HCT116 (cell line): ENCODE results near the gene PTPRC. TPM values are rescaled to one million over a fixed set of nuclear protein-coding genes. Genes with fewer than 3 reads are reported as not detected.

Experiments used
- ATAC-seq: fragments of 200-7000 bp; cut with Tn5 transposase; 2 replicates; pipeline ENCODE4 v1.9.1; 2020; ENCODE audit warnings: mild to moderate bottlenecking, moderate library complexity
- BruUV-seq: library from RNA; stranded (reverse); fragments of 400-500 nt; replicated peaks from 2 replicates; lab custom pipeline; 2021; lab: Mats Ljungman, UMichigan
- CTCF ChIA-PET: fragments of 300-600 bp; sonication (Branson Sonifier 250); formaldehyde crosslinking; loops from one replicate; lab custom pipeline; 2021; ENCODE audit warnings: antibody characterized with exemption; lab: Charles Lee
- POLR2A ChIA-PET: fragments of 300-600, 350-600 bp; sonication (Branson Sonifier 250); formaldehyde crosslinking; loops from one replicate; lab custom pipeline; 2021; ENCODE audit warnings: antibody characterized with exemption; lab: Charles Lee
- RAD21 ChIA-PET, 2 experiments: fragments of 300-600 bp; sonication (Branson Sonifier 250); formaldehyde crosslinking; loops; one replicate each; lab custom pipeline; 2023; ENCODE audit warnings: low total read pairs in 2 of 2; ENCODE audit not compliant: uncharacterized antibody in 2 of 2, unreplicated experiment in 2 of 2, low non-redundant PET in 1 of 2; lab: Charles Lee
- DNase-seq: peaks from one replicate; pipeline ENCODE4 v3.0.0-alpha.2; 2010; ENCODE audit warnings: low read depth, low spot score
- H2AFZ ChIP-seq: fragments of 200-600 bp; shearing (Covaris generic), sonication (generic); 2 replicates; pipeline ENCODE4 v1.6.1; 2017; ENCODE audit warnings: low read depth, mixed run types, mixed read lengths, antibody characterized with exemption, low read length; ENCODE audit not compliant: poor library complexity, severe bottlenecking
- H3K27ac ChIP-seq: 2 replicates; pipeline ENCODE4 v1.5.1; 2012; ENCODE audit warnings: low read depth, low read length
- H3K27me3 ChIP-seq: fragments of 200-600 bp; sonication (generic); 2 replicates; pipeline ENCODE4 v1.6.1; 2016; ENCODE audit warnings: mixed run types, low read length, mixed read lengths; ENCODE audit not compliant: insufficient read depth
- H3K36me3 ChIP-seq, 2 experiments: fragments of 200-500 bp in 1 of 2; fragments of 200-600 bp in 1 of 2; sonication (Bioruptor generic) in 1 of 2; sonication (generic) in 1 of 2; 2 replicates each; pipeline versions ENCODE4 v1.5.1 to v1.6.1; 2014 to 2016; ENCODE audit warnings: low read length in 2 of 2, inconsistent platforms in 1 of 2, mixed read lengths in 1 of 2, mixed run types in 1 of 2; ENCODE audit not compliant: insufficient read depth in 2 of 2, control insufficient read depth in 1 of 2
- H3K4me1 ChIP-seq, 2 experiments: fragments of 200-600 bp in 1 of 2; sonication (generic) in 1 of 2; 2 replicates each; pipeline versions ENCODE4 v1.5.1 to v1.6.1; 2012 to 2017; ENCODE audit warnings: low read length in 2 of 2, inconsistent platforms in 1 of 2, mild to moderate bottlenecking in 1 of 2, mixed read lengths in 1 of 2, mixed run types in 1 of 2, moderate library complexity in 1 of 2; ENCODE audit not compliant: insufficient read depth in 2 of 2, control insufficient read depth in 1 of 2
- H3K4me2 ChIP-seq: fragments of 200-600 bp; sonication (generic); 2 replicates; pipeline ENCODE4 v1.6.1; 2017; ENCODE audit warnings: mixed run types, low read length, mixed read lengths
- H3K4me3 ChIP-seq, 2 experiments: fragments of 200-600 bp in 1 of 2; sonication (generic) in 1 of 2; replicated peaks in 1 of 2; 2 replicates each; pipeline ENCODE4 v1.5.1; 2011 to 2016; ENCODE audit warnings: low read length in 2 of 2, control low read depth in 1 of 2, low read depth in 1 of 2, mild to moderate bottlenecking in 1 of 2, mixed read lengths in 1 of 2, mixed run types in 1 of 2
- H3K79me2 ChIP-seq: fragments of 200-600 bp; sonication (generic); 2 replicates; pipeline ENCODE4 v1.6.1; 2017; ENCODE audit warnings: mild to moderate bottlenecking, mixed run types, low read length, moderate library complexity, mixed read lengths; ENCODE audit not compliant: insufficient read depth
- H3K9ac ChIP-seq: fragments of 200-600 bp; sonication (generic); 2 replicates; pipeline ENCODE4 v1.6.1; 2016; ENCODE audit warnings: low read length, mixed read lengths
- H3K9me2 ChIP-seq: fragments of 200-600 bp; sonication (generic), shearing (Covaris generic); 2 replicates; pipeline ENCODE4 v1.6.1; 2017; ENCODE audit warnings: mixed run types, mild to moderate bottlenecking, moderate library complexity; ENCODE audit not compliant: insufficient read depth
- H3K9me3 ChIP-seq, 2 experiments: fragments of 200-500 bp in 1 of 2; fragments of 200-600 bp in 1 of 2; sonication (Bioruptor generic) in 1 of 2; sonication (generic) in 1 of 2; 2 replicates each; pipeline ENCODE4 v1.6.1; 2014 to 2017; ENCODE audit warnings: low read length in 2 of 2, mixed read lengths in 2 of 2, inconsistent platforms in 1 of 2, low read depth in 1 of 2, mild to moderate bottlenecking in 1 of 2, mixed run types in 1 of 2, moderate library complexity in 1 of 2; ENCODE audit not compliant: control insufficient read depth in 1 of 2, insufficient read depth in 1 of 2
- H4K20me1 ChIP-seq: fragments of 200-600 bp; sonication (generic), shearing (Covaris generic); 2 replicates; pipeline ENCODE4 v1.6.1; 2017; ENCODE audit warnings: mixed run types, mild to moderate bottlenecking, moderate library complexity; ENCODE audit not compliant: insufficient read depth
- ATF3 ChIP-seq: IDR thresholded peaks from 2 replicates; pipeline ENCODE4 v1.6.1; 2012
- CBX3 ChIP-seq: IDR thresholded peaks from 2 replicates; pipeline ENCODE4 v1.6.1; 2012; ENCODE audit warnings: low read depth
- CEBPB ChIP-seq: IDR thresholded peaks from 2 replicates; pipeline ENCODE4 v1.6.1; 2012; ENCODE audit warnings: low read depth
- EGR1 ChIP-seq: IDR thresholded peaks from 2 replicates; pipeline ENCODE4 v1.6.1; 2012; ENCODE audit warnings: low read depth
- ELF1 ChIP-seq: IDR thresholded peaks from 2 replicates; pipeline ENCODE4 v1.6.1; 2012; ENCODE audit warnings: low read depth, borderline replicate concordance
- EZH2 ChIP-seq: fragments of 200-600 bp; sonication (generic); IDR thresholded peaks from 2 replicates; pipeline ENCODE4 v1.6.1; 2017; ENCODE audit warnings: antibody characterized with exemption, mixed run types
- EZH2phosphoT487 ChIP-seq: fragments of 200-600 bp; IDR thresholded peaks from 2 replicates; pipeline ENCODE4 v1.6.1; 2018; ENCODE audit warnings: antibody characterized with exemption, borderline replicate concordance
- FOSL1 ChIP-seq: IDR thresholded peaks from 2 replicates; pipeline ENCODE4 v1.6.1; 2012; ENCODE audit warnings: low read depth
- JUND ChIP-seq: IDR thresholded peaks from 2 replicates; pipeline ENCODE4 v1.6.1; 2012
- MAX ChIP-seq: IDR thresholded peaks from 2 replicates; pipeline ENCODE4 v1.6.1; 2012
- POLR2A ChIP-seq: IDR thresholded peaks from 2 replicates; pipeline ENCODE4 v1.7.0; 2011; ENCODE audit warnings: borderline replicate concordance; ENCODE audit not compliant: insufficient read depth, insufficient read length; ENCODE audit errors: extremely low read depth
- SIN3A ChIP-seq: IDR thresholded peaks from 2 replicates; pipeline ENCODE4 v1.6.1; 2012; ENCODE audit warnings: low read depth
- SRF ChIP-seq: IDR thresholded peaks from 2 replicates; pipeline ENCODE4 v1.6.1; 2012; ENCODE audit warnings: low read depth
- TCF7L2 ChIP-seq: IDR thresholded peaks from 2 replicates; pipeline ENCODE4 v1.7.0; 2011; ENCODE audit warnings: borderline replicate concordance, inconsistent platforms; ENCODE audit not compliant: insufficient read depth, insufficient read length; ENCODE audit errors: extremely low read depth
- YY1 ChIP-seq: IDR thresholded peaks from 2 replicates; pipeline ENCODE4 v1.6.1; 2011; ENCODE audit warnings: low read length, low read depth, moderate library complexity, mild to moderate bottlenecking; ENCODE audit not compliant: insufficient replicate concordance; ENCODE audit errors: extremely low read depth
- ZNF274 ChIP-seq: fragments of 200-500 bp; sonication (Bioruptor generic); IDR thresholded peaks from 2 replicates; pipeline ENCODE4 v1.6.1; 2014; ENCODE audit warnings: mild to moderate bottlenecking, low read depth, low read length, inconsistent platforms
- intact Hi-C: fragments of 100-400 bp; cut with micrococcal nuclease; formaldehyde crosslinking; loops from 2 replicates; pipeline ENCODE4 v1.10.0; 2022
- total RNA-seq: library from RNA; stranded (reverse); gene quantifications from one replicate; pipeline ENCODE4 v1.2.1, GENCODE V29; 2021; ENCODE audit not compliant: unreplicated experiment
- TF ChIP-seq, protein P1 (sequence below), 3 experiments: fragments of 200-600 bp in 1 of 3; sonication (generic) in 1 of 3; IDR thresholded peaks in 2 of 3; conservative IDR thresholded peaks in 1 of 3; 2 replicates each; pipeline ENCODE4 v1.5.1; 2012 to 2017; ENCODE audit warnings: low read depth in 2 of 3, low read length in 2 of 3, antibody characterized with exemption in 1 of 3, borderline replicate concordance in 1 of 3, control low read depth in 1 of 3, mild to moderate bottlenecking in 1 of 3, mixed read lengths in 1 of 3, mixed run types in 1 of 3, moderate library complexity in 1 of 3; ENCODE audit not compliant: insufficient read depth in 1 of 3
- TF ChIP-seq, protein P2 (sequence below): IDR thresholded peaks from 2 replicates; pipeline ENCODE4 v1.6.1; 2012; ENCODE audit warnings: low read depth

PTPRC gene
- total RNA-seq, 1 experiment from 2014 or later, result 1.2 TPM

DNA sequence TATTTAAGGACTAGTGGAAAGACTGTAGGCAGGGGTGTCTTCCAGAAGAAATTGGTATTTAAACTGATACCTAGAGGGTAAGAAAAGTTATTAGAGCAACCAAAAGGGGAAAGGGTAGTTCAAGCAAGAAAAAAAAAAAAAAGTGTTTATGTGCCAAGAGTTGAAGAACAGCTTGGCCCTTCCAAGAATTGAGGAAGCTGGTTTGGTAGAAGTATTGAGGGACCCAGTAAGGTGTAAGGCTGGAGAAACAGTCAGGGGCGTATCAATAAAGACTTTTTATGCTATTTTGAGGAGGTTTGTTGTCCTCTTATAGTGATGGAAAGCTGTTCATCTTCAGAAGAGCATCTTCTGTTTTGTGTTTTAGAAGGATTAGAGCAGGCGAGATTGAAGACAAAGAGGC lies 108.3 kb downstream of the PTPRC start:
- Histone ChIP-seq H3K9ac (no peak overlapping the region), H2AFZ (no peak overlapping the region), H3K4me2 (no peak overlapping the region), H3K4me3 (no peak overlapping the region), H3K9me3 (no peaks in the 10 kb centered on the region), H3K79me2 (no peaks in the 10 kb centered on the region), H3K27ac (no peak overlapping the region), H3K27me3 (no peaks in the 10 kb centered on the region), H3K36me3 (no peaks in the 10 kb centered on the region), H4K20me1 (no peaks in the 10 kb centered on the region), H3K9me2 (no peaks in the 10 kb centered on the region), H3K4me1 (no peaks in the 10 kb centered on the region)
- intact Hi-C loops, result no loop called here
- no peak for DNase-seq
- ChIA-PET RAD21 (no interaction called here), CTCF (no interaction called here), POLR2A (no interaction called here)
- ATAC-seq, result no peak
- BruUV-seq, result no TSS peak
- no peak for TF ChIP-seq POLR2A
- no peak for TF ChIP-seq ATF3
- TF ChIP-seq SIN3A, result no peak
- TF ChIP-seq EZH2phosphoT487, result no peak
- no peak for TF ChIP-seq MAX
- no peak for TF ChIP-seq FOSL1
- TF ChIP-seq SRF, result no peak
- no peak for TF ChIP-seq TCF7L2
- TF ChIP-seq ZNF274, result no peak
- TF ChIP-seq CEBPB, result no peak
- no peak for TF ChIP-seq EGR1
- TF ChIP-seq YY1, result no peak
- TF ChIP-seq JUND, result no peak
- TF ChIP-seq, protein P1, sequence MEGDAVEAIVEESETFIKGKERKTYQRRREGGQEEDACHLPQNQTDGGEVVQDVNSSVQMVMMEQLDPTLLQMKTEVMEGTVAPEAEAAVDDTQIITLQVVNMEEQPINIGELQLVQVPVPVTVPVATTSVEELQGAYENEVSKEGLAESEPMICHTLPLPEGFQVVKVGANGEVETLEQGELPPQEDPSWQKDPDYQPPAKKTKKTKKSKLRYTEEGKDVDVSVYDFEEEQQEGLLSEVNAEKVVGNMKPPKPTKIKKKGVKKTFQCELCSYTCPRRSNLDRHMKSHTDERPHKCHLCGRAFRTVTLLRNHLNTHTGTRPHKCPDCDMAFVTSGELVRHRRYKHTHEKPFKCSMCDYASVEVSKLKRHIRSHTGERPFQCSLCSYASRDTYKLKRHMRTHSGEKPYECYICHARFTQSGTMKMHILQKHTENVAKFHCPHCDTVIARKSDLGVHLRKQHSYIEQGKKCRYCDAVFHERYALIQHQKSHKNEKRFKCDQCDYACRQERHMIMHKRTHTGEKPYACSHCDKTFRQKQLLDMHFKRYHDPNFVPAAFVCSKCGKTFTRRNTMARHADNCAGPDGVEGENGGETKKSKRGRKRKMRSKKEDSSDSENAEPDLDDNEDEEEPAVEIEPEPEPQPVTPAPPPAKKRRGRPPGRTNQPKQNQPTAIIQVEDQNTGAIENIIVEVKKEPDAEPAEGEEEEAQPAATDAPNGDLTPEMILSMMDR (IDR thresholded peaks at IDR 0.05 in 2 of 3, conservative IDR thresholded peaks at IDR 0.05 in 1 of 3; ENCODE audit: borderline replicate concordance in 1 of 3, insufficient read depth in 1 of 3, low read depth in 2 of 3, low read length in 2 of 3), result no peak
- TF ChIP-seq, protein P2, sequence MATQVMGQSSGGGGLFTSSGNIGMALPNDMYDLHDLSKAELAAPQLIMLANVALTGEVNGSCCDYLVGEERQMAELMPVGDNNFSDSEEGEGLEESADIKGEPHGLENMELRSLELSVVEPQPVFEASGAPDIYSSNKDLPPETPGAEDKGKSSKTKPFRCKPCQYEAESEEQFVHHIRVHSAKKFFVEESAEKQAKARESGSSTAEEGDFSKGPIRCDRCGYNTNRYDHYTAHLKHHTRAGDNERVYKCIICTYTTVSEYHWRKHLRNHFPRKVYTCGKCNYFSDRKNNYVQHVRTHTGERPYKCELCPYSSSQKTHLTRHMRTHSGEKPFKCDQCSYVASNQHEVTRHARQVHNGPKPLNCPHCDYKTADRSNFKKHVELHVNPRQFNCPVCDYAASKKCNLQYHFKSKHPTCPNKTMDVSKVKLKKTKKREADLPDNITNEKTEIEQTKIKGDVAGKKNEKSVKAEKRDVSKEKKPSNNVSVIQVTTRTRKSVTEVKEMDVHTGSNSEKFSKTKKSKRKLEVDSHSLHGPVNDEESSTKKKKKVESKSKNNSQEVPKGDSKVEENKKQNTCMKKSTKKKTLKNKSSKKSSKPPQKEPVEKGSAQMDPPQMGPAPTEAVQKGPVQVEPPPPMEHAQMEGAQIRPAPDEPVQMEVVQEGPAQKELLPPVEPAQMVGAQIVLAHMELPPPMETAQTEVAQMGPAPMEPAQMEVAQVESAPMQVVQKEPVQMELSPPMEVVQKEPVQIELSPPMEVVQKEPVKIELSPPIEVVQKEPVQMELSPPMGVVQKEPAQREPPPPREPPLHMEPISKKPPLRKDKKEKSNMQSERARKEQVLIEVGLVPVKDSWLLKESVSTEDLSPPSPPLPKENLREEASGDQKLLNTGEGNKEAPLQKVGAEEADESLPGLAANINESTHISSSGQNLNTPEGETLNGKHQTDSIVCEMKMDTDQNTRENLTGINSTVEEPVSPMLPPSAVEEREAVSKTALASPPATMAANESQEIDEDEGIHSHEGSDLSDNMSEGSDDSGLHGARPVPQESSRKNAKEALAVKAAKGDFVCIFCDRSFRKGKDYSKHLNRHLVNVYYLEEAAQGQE, result no peak
- no peak for TF ChIP-seq CBX3
- no peak for TF ChIP-seq ELF1
- no peak for TF ChIP-seq EZH2
